ENCODE data around the gene SCAPER. TPM values are rescaled to one million over a fixed set of nuclear protein-coding genes. Genes with fewer than 3 reads are reported as not detected.
"Not testable (repeated sequence)": the region's sequence is repeated elsewhere in the genome, so short reads cannot be mapped to it uniquely, and the experiment has no call there.

The SCAPER gene
- total RNA-seq, 2 donors from 2014 or later, result 15.2 to 17.8 TPM

GRCh38 chr15:76898102-76898501, 7.0 kb downstream of the SCAPER start:
- Histone ChIP-seq H3K27ac (no peak overlapping the region), H3K27me3 (no peaks in the 10 kb centered on the region), H3K4me1 (no peaks in the 10 kb centered on the region), H3K4me3 (no peak overlapping the region), H3K36me3 (no peaks in the 10 kb centered on the region), H3K9ac (ENCODE audit: low read depth in 2 of 2, low read length in 2 of 2) (no peak overlapping the region), H3K9me3 (no peaks in the 10 kb centered on the region)
- TF ChIP-seq, protein P1, sequence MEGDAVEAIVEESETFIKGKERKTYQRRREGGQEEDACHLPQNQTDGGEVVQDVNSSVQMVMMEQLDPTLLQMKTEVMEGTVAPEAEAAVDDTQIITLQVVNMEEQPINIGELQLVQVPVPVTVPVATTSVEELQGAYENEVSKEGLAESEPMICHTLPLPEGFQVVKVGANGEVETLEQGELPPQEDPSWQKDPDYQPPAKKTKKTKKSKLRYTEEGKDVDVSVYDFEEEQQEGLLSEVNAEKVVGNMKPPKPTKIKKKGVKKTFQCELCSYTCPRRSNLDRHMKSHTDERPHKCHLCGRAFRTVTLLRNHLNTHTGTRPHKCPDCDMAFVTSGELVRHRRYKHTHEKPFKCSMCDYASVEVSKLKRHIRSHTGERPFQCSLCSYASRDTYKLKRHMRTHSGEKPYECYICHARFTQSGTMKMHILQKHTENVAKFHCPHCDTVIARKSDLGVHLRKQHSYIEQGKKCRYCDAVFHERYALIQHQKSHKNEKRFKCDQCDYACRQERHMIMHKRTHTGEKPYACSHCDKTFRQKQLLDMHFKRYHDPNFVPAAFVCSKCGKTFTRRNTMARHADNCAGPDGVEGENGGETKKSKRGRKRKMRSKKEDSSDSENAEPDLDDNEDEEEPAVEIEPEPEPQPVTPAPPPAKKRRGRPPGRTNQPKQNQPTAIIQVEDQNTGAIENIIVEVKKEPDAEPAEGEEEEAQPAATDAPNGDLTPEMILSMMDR (IDR thresholded peaks at IDR 0.05), result no peak
- DNase-seq, result no peak
- intact Hi-C loops (cut with DNase I), result no loop called here

DNA sequence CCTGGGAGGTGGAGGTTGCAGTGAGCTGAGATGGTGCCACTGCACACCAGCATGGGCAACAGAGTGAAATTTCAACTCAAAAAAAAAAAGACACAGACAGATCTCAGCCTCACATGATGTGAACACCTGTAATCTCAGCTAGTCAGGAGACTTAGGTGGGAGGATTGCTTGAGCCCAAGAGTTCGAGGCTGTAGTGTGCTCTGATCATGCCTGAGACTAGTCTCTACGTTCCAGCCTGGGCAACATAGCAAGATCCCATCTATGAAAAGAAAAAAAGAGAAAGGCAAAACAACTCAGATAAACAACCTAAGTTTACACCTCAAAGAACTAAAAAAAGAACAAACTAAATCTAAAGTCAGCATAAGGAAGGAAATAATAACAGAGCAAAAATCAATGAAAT, 11.0 kb downstream of the SCAPER start:
- Histone ChIP-seq H3K9ac (ENCODE audit: low read depth in 2 of 2, low read length in 2 of 2) (no peak overlapping the region), H3K4me3 (no peak overlapping the region), H3K27ac (no peak overlapping the region), H3K9me3 (no peaks in the 10 kb centered on the region), H3K4me1 (no peaks in the 10 kb centered on the region), H3K36me3 (no peaks in the 10 kb centered on the region), H3K27me3 (no peaks in the 10 kb centered on the region)
- intact Hi-C loops (cut with DNase I), result no loop called here
- TF ChIP-seq, protein P1 (IDR thresholded peaks at IDR 0.05), result no peak
- DNase-seq, result no peak

- H3K4me3 ChIP-seq; H3K9me3 ChIP-seq; H3K4me1 ChIP-seq; H3K9ac ChIP-seq (ENCODE audit: low read depth in 2 of 2, low read length in 2 of 2); intact Hi-C loops (cut with DNase I); H3K27ac ChIP-seq; DNase-seq; H3K27me3 ChIP-seq; H3K36me3 ChIP-seq: not testable (repeated sequence)
These were observed 12.3 kb downstream of the SCAPER start for GRCh38 chr15:76892836-76893235.

DNA sequence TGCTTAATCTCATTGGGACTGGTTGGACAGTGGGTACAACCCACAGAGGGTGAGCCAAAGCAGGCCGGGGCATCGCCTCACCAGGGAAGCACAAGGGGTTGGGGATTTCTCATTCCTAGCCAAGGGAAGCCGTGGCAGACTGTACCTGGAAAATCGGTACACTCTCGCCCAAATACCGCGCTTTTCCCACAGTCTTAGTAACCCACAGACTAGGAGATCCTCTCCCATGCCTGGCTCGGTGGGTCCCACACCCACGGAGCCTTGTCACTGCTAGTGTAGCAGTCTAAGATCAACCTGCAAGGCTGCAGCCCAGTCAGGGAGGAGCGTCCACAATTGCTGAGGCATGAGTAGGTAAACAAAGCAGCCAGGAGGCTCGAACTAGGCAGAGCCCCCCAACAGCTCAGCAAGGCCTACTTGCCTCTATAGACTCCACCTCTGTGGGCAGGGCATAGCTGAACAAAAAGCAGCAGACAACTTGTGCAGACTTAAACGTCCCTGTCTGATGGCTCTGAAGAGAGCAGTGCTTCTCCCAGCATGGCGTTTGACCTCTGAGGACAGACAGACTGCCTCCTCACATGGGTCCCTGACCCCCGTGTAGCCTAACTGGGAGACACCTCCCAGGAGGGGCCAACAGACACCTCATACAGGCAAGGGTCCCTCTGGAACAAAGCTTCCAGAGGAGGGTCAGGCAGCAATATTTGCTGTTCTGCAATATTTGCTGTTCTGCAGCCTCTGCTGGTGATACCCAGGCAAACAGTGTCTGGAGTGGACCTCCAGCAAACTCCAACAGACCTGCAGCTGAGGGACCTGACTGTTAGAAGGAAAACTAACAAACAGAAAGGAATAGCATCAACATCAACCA, 17.6 kb downstream of the SCAPER start:
- H3K4me1 ChIP-seq; H3K9ac ChIP-seq (ENCODE audit: low read depth in 2 of 2, low read length in 2 of 2); DNase-seq; intact Hi-C loops (cut with DNase I); H3K36me3 ChIP-seq; H3K9me3 ChIP-seq; H3K27me3 ChIP-seq; H3K4me3 ChIP-seq; H3K27ac ChIP-seq: not testable (repeated sequence)

GRCh38 chr15:76885212-76885611, 19.9 kb downstream of the SCAPER start:
- no peaks in the 10 kb centered on the region for H3K9me3 ChIP-seq
- no peak for DNase-seq
- H3K9ac ChIP-seq (ENCODE audit: low read depth in 2 of 2, low read length in 2 of 2), result no peak overlapping the region
- no peaks in the 10 kb centered on the region for H3K27me3 ChIP-seq
- intact Hi-C loops (cut with DNase I), result no loop called here
- H3K36me3 ChIP-seq, result no peaks in the 10 kb centered on the region
- H3K4me3 ChIP-seq, result no peak overlapping the region
- no peaks in the 10 kb centered on the region for H3K4me1 ChIP-seq
- TF ChIP-seq, protein P1 (IDR thresholded peaks at IDR 0.05), result no peak
- H3K27ac ChIP-seq, result no peak overlapping the region

GRCh38 chr15:76875911-76876310, 29.2 kb downstream of the SCAPER start:
- Histone ChIP-seq H3K27me3 (no peaks in the 10 kb centered on the region), H3K4me3 (no peak overlapping the region), H3K9me3 (no peaks in the 10 kb centered on the region), H3K9ac (ENCODE audit: low read depth in 2 of 2, low read length in 2 of 2) (no peak overlapping the region), H3K27ac (no peak overlapping the region), H3K36me3 (no peaks in the 10 kb centered on the region), H3K4me1 (no peaks in the 10 kb centered on the region)
- DNase-seq, result no peak
- TF ChIP-seq, protein P1 (IDR thresholded peaks at IDR 0.05), result no peak
- intact Hi-C loops (cut with DNase I), result no loop called here

GRCh38 chr15:76873066-76873465, 32.1 kb downstream of the SCAPER start:
- H3K4me3 ChIP-seq; H3K27me3 ChIP-seq; intact Hi-C loops (cut with DNase I); H3K36me3 ChIP-seq; H3K9me3 ChIP-seq; DNase-seq; H3K9ac ChIP-seq (ENCODE audit: low read depth in 2 of 2, low read length in 2 of 2); H3K4me1 ChIP-seq; H3K27ac ChIP-seq: not testable (repeated sequence)
